MCF 10A (cell line): Measurements from ENCODE around the gene AIP. TPM values are rescaled to one million over a fixed set of nuclear protein-coding genes. Genes with fewer than 3 reads are reported as not detected.

Experiments
- BruUV-seq: library from RNA; stranded (reverse); fragments of 400-500 nt; replicated peaks from 2 replicates; lab custom pipeline; 2021; lab: Mats Ljungman, UMichigan
- CTCF ChIA-PET: fragments of 300-600 bp; sonication (Branson Sonifier 250); formaldehyde crosslinking; extraction: SDS; loops from one replicate; lab custom pipeline; 2021; ENCODE audit warnings: antibody characterized with exemption, inconsistent platforms; lab: Yijun Ruan, JAX
- POLR2A ChIA-PET: fragments of 300-600, 350-650 bp; sonication (Branson Sonifier 250); formaldehyde crosslinking; extraction: SDS; loops from one replicate; lab custom pipeline; 2020; ENCODE audit warnings: antibody characterized with exemption, inconsistent platforms; lab: Yijun Ruan, JAX
- DNase-seq: peaks from one replicate; pipeline ENCODE4 v3.0.0-alpha.2; 2018; ENCODE audit not compliant: unreplicated experiment
- H3K27ac Mint-ChIP-seq: one replicate; pipeline ENCODE4 v1.8.0; 2022; ENCODE audit warnings: mild to moderate bottlenecking, low read depth, mixed read lengths; ENCODE audit not compliant: unreplicated experiment
- H3K27me3 Mint-ChIP-seq: one replicate; pipeline ENCODE4 v1.8.0; 2022; ENCODE audit warnings: mixed read lengths; ENCODE audit not compliant: insufficient read depth, unreplicated experiment
- H3K36me3 Mint-ChIP-seq: one replicate; pipeline ENCODE4 v1.8.0; 2022; ENCODE audit warnings: mild to moderate bottlenecking, moderate library complexity, mixed read lengths; ENCODE audit not compliant: insufficient read depth, unreplicated experiment
- H3K4me1 Mint-ChIP-seq: one replicate; pipeline ENCODE4 v1.8.0; 2022; ENCODE audit warnings: mixed read lengths; ENCODE audit not compliant: insufficient read depth, unreplicated experiment
- H3K4me3 Mint-ChIP-seq: one replicate; pipeline ENCODE4 v1.8.0; 2022; ENCODE audit warnings: mild to moderate bottlenecking, moderate library complexity, mixed read lengths; ENCODE audit not compliant: unreplicated experiment
- H3K9me3 Mint-ChIP-seq: one replicate; pipeline ENCODE4 v1.8.0; 2022; ENCODE audit warnings: mixed read lengths; ENCODE audit not compliant: unreplicated experiment
- CTCF ChIP-seq: fragments of 200-600 bp; IDR thresholded peaks from one replicate; pipeline ENCODE4 v1.8.0; 2022; ENCODE audit warnings: antibody characterized with exemption, mild to moderate bottlenecking; ENCODE audit not compliant: unreplicated experiment
- intact Hi-C: fragments of 100-400 bp; cut with micrococcal nuclease; formaldehyde crosslinking; loops from 2 replicates; pipeline ENCODE4 v1.14.1; 2022
- total RNA-seq: library from RNA; stranded (reverse); gene quantifications from 2 replicates; pipeline ENCODE4 v1.2.3, GENCODE V29; 2022

Gene AIP
- total RNA-seq, 1 experiment from 2014 or later, result 30.5 TPM

GRCh38 chr11:67534070-67534679 is 51.3 kb downstream of the AIP start:
- intact Hi-C loops, result no loop called here
- no peak for TF ChIP-seq CTCF
- Mint-ChIP-seq H3K36me3 (no peaks in the 10 kb centered on the region), H3K27me3 (no peaks in the 10 kb centered on the region), H3K4me1 (peaks cover 5% of the 10 kb centered on the region), H3K9me3 (peaks cover 13% of the 10 kb centered on the region), H3K4me3 (no peak overlapping the region), H3K27ac (no peak overlapping the region)
- ChIA-PET CTCF (no interaction called here), POLR2A (no interaction called here)
- DNase-seq, result peak; percentile 44
- BruUV-seq, result no TSS peak

GRCh38 chr11:67535561-67535960 is 52.7 kb downstream of the AIP start:
- BruUV-seq, result no TSS peak
- no peaks in the 10 kb centered on the region for H3K27me3 Mint-ChIP-seq
- no peaks in the 10 kb centered on the region for H3K4me1 Mint-ChIP-seq
- intact Hi-C loops, result no loop called here
- DNase-seq, result no peak
- no peak for TF ChIP-seq CTCF
- ChIA-PET POLR2A (no interaction called here), CTCF (no interaction called here)
- no peak overlapping the region for H3K4me3 Mint-ChIP-seq
- H3K9me3 Mint-ChIP-seq, result peaks cover 13% of the 10 kb centered on the region
- no peak overlapping the region for H3K27ac Mint-ChIP-seq
- no peaks in the 10 kb centered on the region for H3K36me3 Mint-ChIP-seq

GRCh38 chr11:67538306-67538705 is 55.5 kb downstream of the AIP start:
- Mint-ChIP-seq H3K4me1 (no peaks in the 10 kb centered on the region), H3K36me3 (no peaks in the 10 kb centered on the region), H3K4me3 (no peak overlapping the region), H3K27ac (no peak overlapping the region), H3K9me3 (peaks cover 13% of the 10 kb centered on the region), H3K27me3 (no peaks in the 10 kb centered on the region)
- CTCF ChIA-PET, result interaction anchor here (0.7 kb wide), 1 partner anchor 47 kb away, joined by 3 read pairs; no protein-coding TSS in a partner anchor
- intact Hi-C loops, result no loop called here
- no peak for TF ChIP-seq CTCF
- POLR2A ChIA-PET, result no interaction called here
- BruUV-seq, result no TSS peak
- DNase-seq, result no peak

- CTCF ChIA-PET, result interaction anchor here (0.6 to 0.7 kb wide), 2 partner anchors 45 to 46 kb away, joined by 3 read pairs; no protein-coding TSS in a partner anchor
- no peaks in the 10 kb centered on the region for H3K36me3 Mint-ChIP-seq
- no peaks in the 10 kb centered on the region for H3K27me3 Mint-ChIP-seq
- no peak for TF ChIP-seq CTCF
- no peak overlapping the region for H3K4me3 Mint-ChIP-seq
- DNase-seq, result no peak
- no TSS peak for BruUV-seq
- no peaks in the 10 kb centered on the region for H3K4me1 Mint-ChIP-seq
- POLR2A ChIA-PET, result no interaction called here
- H3K27ac Mint-ChIP-seq, result no peak overlapping the region
- intact Hi-C loops, result no loop called here
- H3K9me3 Mint-ChIP-seq, result peaks cover 8% of the 10 kb centered on the region
Measured at GRCh38 chr11:67538823-67539505, 56.1 kb downstream of the AIP start.
